Neural progenitor cell (in vitro differentiated cells): ENCODE measurements around the gene SSNA1. TPM values are rescaled to one million over a fixed set of nuclear protein-coding genes. Genes with fewer than 3 reads are reported as not detected.

Experiments
- DNase-seq: peaks from one replicate; pipeline ENCODE4 v3.0.0-alpha.2; 2016; ENCODE audit warnings: low spot score
- H2AFZ ChIP-seq: fragments of 200-600 bp; sonication (generic); replicated peaks from 2 replicates; pipeline ENCODE4 v1.6.1; 2016; ENCODE audit warnings: antibody characterized with exemption
- H3F3A ChIP-seq: fragments of 200-600 bp; sonication (generic); 2 replicates; pipeline ENCODE4 v1.6.1; 2016; ENCODE audit warnings: antibody characterized with exemption, low read depth
- H3K27ac ChIP-seq: fragments of 200-600 bp; sonication (generic); 2 replicates; pipeline ENCODE4 v1.5.1; 2016; ENCODE audit warnings: mild to moderate bottlenecking
- H3K27me3 ChIP-seq: fragments of 200-600 bp; sonication (generic); 2 replicates; pipeline ENCODE4 v1.6.1; 2016; ENCODE audit warnings: mild to moderate bottlenecking, moderate library complexity
- H3K36me3 ChIP-seq: fragments of 200-600 bp; sonication (generic); 2 replicates; pipeline ENCODE4 v1.5.1; 2016
- H3K4me1 ChIP-seq: fragments of 200-600 bp; sonication (generic); 2 replicates; pipeline ENCODE4 v1.6.1; 2016; ENCODE audit warnings: mixed run types
- H3K4me2 ChIP-seq: fragments of 200-600 bp; sonication (generic); 2 replicates; pipeline ENCODE4 v1.6.1; 2016
- H3K4me3 ChIP-seq: fragments of 200-600 bp; sonication (generic); 2 replicates; pipeline ENCODE4 v1.5.1; 2016
- H3K79me2 ChIP-seq: fragments of 200-600 bp; sonication (generic); 2 replicates; pipeline ENCODE4 v1.6.1; 2016; ENCODE audit warnings: low read depth
- H3K9ac ChIP-seq: fragments of 200-600 bp; sonication (generic); 2 replicates; pipeline ENCODE4 v1.6.1; 2016
- H3K9me3 ChIP-seq: fragments of 200-600 bp; sonication (generic); 2 replicates; pipeline ENCODE4 v1.5.1; 2016; ENCODE audit warnings: low read depth
- H4K20me1 ChIP-seq: fragments of 200-600 bp; sonication (generic); 2 replicates; pipeline ENCODE4 v1.6.1; 2016; ENCODE audit warnings: low read depth
- H3K27ac Mint-ChIP-seq: 3 replicates; pipeline ENCODE4 v1.8.0; 2021; ENCODE audit warnings: mixed read lengths
- H3K27me3 Mint-ChIP-seq: 2 replicates; pipeline ENCODE4 v1.8.0; 2022; ENCODE audit warnings: low read depth, mild to moderate bottlenecking, inconsistent platforms, moderate library complexity, mixed read lengths; ENCODE audit not compliant: insufficient read depth
- H3K36me3 Mint-ChIP-seq: 3 replicates; pipeline ENCODE4 v1.8.0; 2021; ENCODE audit warnings: mixed read lengths
- H3K4me1 Mint-ChIP-seq: 3 replicates; pipeline ENCODE4 v1.8.0; 2021; ENCODE audit warnings: mixed read lengths
- H3K4me3 Mint-ChIP-seq: 3 replicates; pipeline ENCODE4 v1.8.0; 2021; ENCODE audit warnings: mild to moderate bottlenecking, moderate library complexity, mixed read lengths
- H3K9me3 Mint-ChIP-seq: 3 replicates; pipeline ENCODE4 v1.8.0; 2020; ENCODE audit warnings: mixed read lengths
- CTCF ChIP-seq: fragments of 200-600 bp; sonication (generic); IDR thresholded peaks from 2 replicates; pipeline ENCODE4 v1.5.1; 2017; ENCODE audit warnings: antibody characterized with exemption, mild to moderate bottlenecking
- EZH2 ChIP-seq: fragments of 200-600 bp; sonication (generic); IDR thresholded peaks from 2 replicates; pipeline ENCODE4 v1.6.1; 2017; ENCODE audit warnings: antibody characterized with exemption, mild to moderate bottlenecking, moderate library complexity
- EZH2phosphoT487 ChIP-seq: fragments of 200-600 bp; sonication (generic); IDR thresholded peaks from 2 replicates; pipeline ENCODE4 v1.6.1; 2017; ENCODE audit warnings: antibody characterized with exemption
- total RNA-seq: library from RNA; depleted of rRNA; stranded (reverse); fragments of >200 nt; gene quantifications from 2 replicates; pipeline ENCODE4 v1.2.3, GENCODE V29; 2015; ENCODE audit warnings: low replicate concordance

The SSNA1 gene
- total RNA-seq, 1 donor from 2014 or later: 27.9 TPM

- Mint-ChIP-seq H3K4me1 (peaks cover 3% of the 10 kb centered on the region), H3K27me3 (peaks cover 45% of the 10 kb centered on the region), H3K27ac (no peak overlapping the region), H3K36me3 (no peaks in the 10 kb centered on the region), H3K4me3 (peak overlapping the region; percentile 48), H3K9me3 (no peaks in the 10 kb centered on the region)
- peaks cover 61% of the 10 kb centered on the region for H4K20me1 ChIP-seq
- no peaks in the 10 kb centered on the region for H3K79me2 ChIP-seq
- no peaks in the 10 kb centered on the region for H3K36me3 ChIP-seq
- H3K27me3 ChIP-seq: peaks cover 100% of the 10 kb centered on the region
- H3F3A ChIP-seq: peaks cover 17% of the 10 kb centered on the region
- H3K9ac ChIP-seq: no peak overlapping the region
- H2AFZ ChIP-seq: no peak overlapping the region
- peak overlapping the region; percentile 93 for H3K4me2 ChIP-seq
- peak overlapping the region; percentile 52 for H3K4me3 ChIP-seq
- peaks cover 14% of the 10 kb centered on the region for H3K4me1 ChIP-seq
- TF ChIP-seq EZH2: peak; percentile 84
- TF ChIP-seq CTCF: no peak
- no peak for TF ChIP-seq EZH2phosphoT487
- H3K9me3 ChIP-seq: no peaks in the 10 kb centered on the region
- peak; percentile 73 for DNase-seq
- no peak overlapping the region for H3K27ac ChIP-seq
These were observed 20.5 kb upstream of the SSNA1 start for GRCh38 chr9:137167747-137168572.

DNA sequence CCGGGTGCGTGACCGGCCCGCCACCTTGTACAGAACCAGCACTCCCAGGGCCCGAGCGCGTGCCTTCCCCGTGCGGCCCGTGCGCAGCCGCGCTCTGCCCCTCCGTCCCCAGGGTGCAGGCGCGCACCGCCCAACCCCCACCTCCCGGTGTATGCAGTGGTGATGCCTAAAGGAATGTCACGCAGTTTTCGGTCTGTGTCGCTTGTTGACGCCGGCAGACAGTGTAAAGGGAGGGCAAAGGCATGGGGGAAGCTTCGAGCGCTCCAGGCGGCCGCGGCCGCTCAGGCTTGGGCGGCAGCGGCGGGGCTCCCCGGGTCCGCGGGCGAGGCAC is 19.9 kb upstream of the SSNA1 start:
- H3K4me3 Mint-ChIP-seq: peak overlapping the region; percentile 70
- Histone ChIP-seq H3K4me3 (peak overlapping the region; percentile 52), H3K79me2 (no peaks in the 10 kb centered on the region), H3F3A (peaks cover 17% of the 10 kb centered on the region), H3K9me3 (no peaks in the 10 kb centered on the region), H4K20me1 (peaks cover 57% of the 10 kb centered on the region), H3K9ac (no peak overlapping the region), H3K36me3 (no peaks in the 10 kb centered on the region), H3K27ac (no peak overlapping the region), H3K4me1 (peaks cover 14% of the 10 kb centered on the region), H3K4me2 (peak overlapping the region; percentile 93), H2AFZ (peak overlapping the region; percentile 98), H3K27me3 (peaks cover 100% of the 10 kb centered on the region)
- no peaks in the 10 kb centered on the region for H3K36me3 Mint-ChIP-seq
- peaks cover under 1% of the 10 kb centered on the region for H3K4me1 Mint-ChIP-seq
- H3K27me3 Mint-ChIP-seq: peaks cover 40% of the 10 kb centered on the region
- no peak overlapping the region for H3K27ac Mint-ChIP-seq
- peak; percentile 35 for DNase-seq
- TF ChIP-seq EZH2phosphoT487 (peak; percentile 91), CTCF (no peak), EZH2 (peak; percentile 96)
- no peaks in the 10 kb centered on the region for H3K9me3 Mint-ChIP-seq

- Histone ChIP-seq H3K27ac (no peak overlapping the region), H3K9ac (no peak overlapping the region), H3K4me1 (peaks cover 14% of the 10 kb centered on the region), H3K9me3 (no peaks in the 10 kb centered on the region), H3K4me3 (peak overlapping the region; percentile 52), H3F3A (peaks cover 17% of the 10 kb centered on the region), H2AFZ (peak overlapping the region; percentile 98), H3K36me3 (no peaks in the 10 kb centered on the region), H3K79me2 (no peaks in the 10 kb centered on the region), H4K20me1 (peaks cover 54% of the 10 kb centered on the region), H3K4me2 (peak overlapping the region; percentile 93), H3K27me3 (peaks cover 100% of the 10 kb centered on the region)
- Mint-ChIP-seq H3K9me3 (no peaks in the 10 kb centered on the region), H3K4me1 (no peaks in the 10 kb centered on the region), H3K27ac (no peak overlapping the region), H3K4me3 (peak overlapping the region; percentile 70), H3K27me3 (peaks cover 36% of the 10 kb centered on the region), H3K36me3 (no peaks in the 10 kb centered on the region)
- TF ChIP-seq EZH2phosphoT487 (peak; percentile 25), CTCF (peak; percentile 9), EZH2 (no peak)
- peak; percentile 92 for DNase-seq
These were observed 19.3 kb upstream of the SSNA1 start for GRCh38 chr9:137168904-137169856.
